Endodermal cell (in vitro differentiated cells): ENCODE data around the gene TAOK2. TPM values are rescaled to one million over a fixed set of nuclear protein-coding genes. Genes with fewer than 3 reads are reported as not detected.

ENCODE experiments used
- DNase-seq: peaks from one replicate; pipeline ENCODE4 v3.0.0-alpha.2; 2017
- H3K27ac ChIP-seq: 2 replicates; pipeline ENCODE4 v1.5.1; 2013; ENCODE audit warnings: mild to moderate bottlenecking, low read depth, low read length, moderate library complexity
- H3K27me3 ChIP-seq: 2 replicates; pipeline ENCODE4 v1.6.1; 2013; ENCODE audit warnings: mild to moderate bottlenecking, low read length, moderate library complexity; ENCODE audit not compliant: insufficient read depth, control insufficient read depth, poor library complexity, severe bottlenecking
- H3K36me3 ChIP-seq: 2 replicates; pipeline ENCODE4 v1.7.0; 2013; ENCODE audit warnings: mild to moderate bottlenecking, low read length, moderate library complexity; ENCODE audit not compliant: control insufficient read depth, insufficient read depth
- H3K4me1 ChIP-seq: one replicate; pipeline ENCODE4 v1.7.0; 2013; ENCODE audit warnings: low read length; ENCODE audit not compliant: control insufficient read depth, insufficient read depth
- H3K4me3 ChIP-seq: 2 replicates; pipeline ENCODE4 v1.5.1; 2013; ENCODE audit warnings: mild to moderate bottlenecking, low read length, moderate library complexity
- H3K9ac ChIP-seq: 2 replicates; pipeline ENCODE4 v1.6.1; 2013; ENCODE audit warnings: mild to moderate bottlenecking, low read length, moderate library complexity; ENCODE audit not compliant: poor library complexity, severe bottlenecking; ENCODE audit errors: extremely low read depth
- H3K9me3 ChIP-seq: 2 replicates; pipeline ENCODE4 v1.6.1; 2013; ENCODE audit warnings: mild to moderate bottlenecking, low read length, moderate library complexity; ENCODE audit not compliant: control insufficient read depth
- H3K27ac Mint-ChIP-seq: 2 replicates; pipeline ENCODE4 v1.8.0; 2020; ENCODE audit warnings: mixed read lengths
- H3K27me3 Mint-ChIP-seq: 2 replicates; pipeline ENCODE4 v1.8.0; 2021; ENCODE audit warnings: mild to moderate bottlenecking, mixed read lengths; ENCODE audit not compliant: insufficient read depth
- H3K36me3 Mint-ChIP-seq: 2 replicates; pipeline ENCODE4 v1.8.0; 2020; ENCODE audit warnings: low read depth, mixed read lengths
- H3K4me1 Mint-ChIP-seq: 2 replicates; pipeline ENCODE4 v1.8.0; 2020; ENCODE audit warnings: mixed read lengths
- H3K4me3 Mint-ChIP-seq: 2 replicates; pipeline ENCODE4 v1.8.0; 2020; ENCODE audit warnings: mild to moderate bottlenecking, moderate library complexity, mixed read lengths
- H3K9me3 Mint-ChIP-seq: 2 replicates; pipeline ENCODE4 v1.8.0; 2020; ENCODE audit warnings: mild to moderate bottlenecking, mixed read lengths
- WGBS, 2 experiments: methylation state at CpG; one replicate each; pipeline versions ENCODE4 v1.1.5 to v1.1.7; 2013; ENCODE audit warnings: missing lambda C conversion rate in 2 of 2, mixed read lengths in 1 of 2; ENCODE audit not compliant: insufficient coverage in 1 of 2, insufficient read length in 1 of 2; 5-methylcytosine and 5-hydroxymethylcytosine counted together
- total RNA-seq, 2 donors: library from RNA; stranded (reverse); fragmentation: NEBNext Ultra II Directional in 1 of 2; extraction: Animal tissue kit (Norgen Biotek cat#: 25700) in 1 of 2; gene quantifications; 2 replicates in 1 of 2; 3 replicates in 1 of 2; pipeline ENCODE4 v1.2.1, GENCODE V29; 2021
- TF ChIP-seq, protein P1 (sequence below): fragments of 200-600 bp; sonication (generic); conservative IDR thresholded peaks from 2 replicates; pipeline ENCODE4 v1.5.0; 2021; ENCODE audit warnings: antibody characterized with exemption, mild to moderate bottlenecking

TAOK2 gene
- total RNA-seq, 2 donors from 2014 or later: 44.6 to 50.2 TPM

DNA sequence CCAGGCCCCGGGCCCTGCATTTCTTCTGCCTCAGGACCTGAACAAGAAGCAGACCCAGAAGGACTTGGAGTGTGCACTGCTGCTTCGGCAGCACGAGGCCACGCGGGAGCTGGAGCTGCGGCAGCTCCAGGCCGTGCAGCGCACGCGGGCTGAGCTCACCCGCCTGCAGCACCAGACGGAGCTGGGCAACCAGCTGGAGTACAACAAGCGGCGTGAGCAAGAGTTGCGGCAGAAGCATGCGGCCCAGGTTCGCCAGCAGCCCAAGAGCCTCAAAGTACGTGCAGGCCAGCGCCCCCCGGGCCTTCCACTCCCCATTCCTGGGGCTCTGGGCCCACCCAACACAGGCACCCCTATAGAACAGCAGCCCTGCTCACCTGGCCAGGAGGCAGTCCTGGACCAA, 12.6 kb downstream of the TAOK2 start:
- H3K9me3 ChIP-seq: no peaks in the 10 kb centered on the region
- 93 to 98% methylated on average over 14 to 20 of the region's 20 CpGs for WGBS, 2 experiments
- no peaks in the 10 kb centered on the region for H3K4me1 Mint-ChIP-seq
- no peak overlapping the region for H3K9ac ChIP-seq
- no peaks in the 10 kb centered on the region for H3K27me3 ChIP-seq
- H3K27ac Mint-ChIP-seq: no peak overlapping the region
- no peaks in the 10 kb centered on the region for H3K9me3 Mint-ChIP-seq
- H3K36me3 ChIP-seq: peaks cover 84% of the 10 kb centered on the region
- peaks cover 67% of the 10 kb centered on the region for H3K36me3 Mint-ChIP-seq
- no peak overlapping the region for H3K4me3 Mint-ChIP-seq
- no peak overlapping the region for H3K4me3 ChIP-seq
- TF ChIP-seq, protein P1, sequence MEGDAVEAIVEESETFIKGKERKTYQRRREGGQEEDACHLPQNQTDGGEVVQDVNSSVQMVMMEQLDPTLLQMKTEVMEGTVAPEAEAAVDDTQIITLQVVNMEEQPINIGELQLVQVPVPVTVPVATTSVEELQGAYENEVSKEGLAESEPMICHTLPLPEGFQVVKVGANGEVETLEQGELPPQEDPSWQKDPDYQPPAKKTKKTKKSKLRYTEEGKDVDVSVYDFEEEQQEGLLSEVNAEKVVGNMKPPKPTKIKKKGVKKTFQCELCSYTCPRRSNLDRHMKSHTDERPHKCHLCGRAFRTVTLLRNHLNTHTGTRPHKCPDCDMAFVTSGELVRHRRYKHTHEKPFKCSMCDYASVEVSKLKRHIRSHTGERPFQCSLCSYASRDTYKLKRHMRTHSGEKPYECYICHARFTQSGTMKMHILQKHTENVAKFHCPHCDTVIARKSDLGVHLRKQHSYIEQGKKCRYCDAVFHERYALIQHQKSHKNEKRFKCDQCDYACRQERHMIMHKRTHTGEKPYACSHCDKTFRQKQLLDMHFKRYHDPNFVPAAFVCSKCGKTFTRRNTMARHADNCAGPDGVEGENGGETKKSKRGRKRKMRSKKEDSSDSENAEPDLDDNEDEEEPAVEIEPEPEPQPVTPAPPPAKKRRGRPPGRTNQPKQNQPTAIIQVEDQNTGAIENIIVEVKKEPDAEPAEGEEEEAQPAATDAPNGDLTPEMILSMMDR: no peak
- no peak overlapping the region for H3K27ac ChIP-seq
- DNase-seq: no peak
- no peaks in the 10 kb centered on the region for H3K4me1 ChIP-seq
- H3K27me3 Mint-ChIP-seq: no peaks in the 10 kb centered on the region

DNA sequence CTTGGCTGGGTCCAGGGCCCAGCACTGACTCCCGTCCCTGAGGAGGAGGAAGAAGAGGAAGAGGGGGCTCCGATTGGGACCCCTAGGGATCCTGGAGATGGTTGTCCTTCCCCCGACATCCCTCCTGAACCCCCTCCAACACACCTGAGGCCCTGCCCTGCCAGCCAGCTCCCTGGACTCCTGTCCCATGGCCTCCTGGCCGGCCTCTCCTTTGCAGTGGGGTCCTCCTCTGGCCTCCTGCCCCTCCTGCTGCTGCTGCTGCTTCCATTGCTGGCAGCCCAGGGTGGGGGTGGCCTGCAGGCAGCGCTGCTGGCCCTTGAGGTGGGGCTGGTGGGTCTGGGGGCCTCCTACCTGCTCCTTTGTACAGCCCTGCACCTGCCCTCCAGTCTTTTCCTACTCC, 13.3 kb downstream of the TAOK2 start:
- no peaks in the 10 kb centered on the region for H3K27me3 ChIP-seq
- no peaks in the 10 kb centered on the region for H3K4me1 ChIP-seq
- TF ChIP-seq, protein P1: no peak
- Mint-ChIP-seq H3K4me3 (no peak overlapping the region), H3K27ac (no peak overlapping the region), H3K27me3 (no peaks in the 10 kb centered on the region), H3K36me3 (peaks cover 62% of the 10 kb centered on the region), H3K9me3 (no peaks in the 10 kb centered on the region), H3K4me1 (no peaks in the 10 kb centered on the region)
- no peak overlapping the region for H3K4me3 ChIP-seq
- WGBS, 2 experiments: 93% methylated on average over 5 of the region's 5 CpGs; no CpG with 5 or more reads in 1 of the 2 experiments
- no peaks in the 10 kb centered on the region for H3K9me3 ChIP-seq
- no peak overlapping the region for H3K27ac ChIP-seq
- no peak for DNase-seq
- peaks cover 82% of the 10 kb centered on the region for H3K36me3 ChIP-seq
- H3K9ac ChIP-seq: no peak overlapping the region

DNA sequence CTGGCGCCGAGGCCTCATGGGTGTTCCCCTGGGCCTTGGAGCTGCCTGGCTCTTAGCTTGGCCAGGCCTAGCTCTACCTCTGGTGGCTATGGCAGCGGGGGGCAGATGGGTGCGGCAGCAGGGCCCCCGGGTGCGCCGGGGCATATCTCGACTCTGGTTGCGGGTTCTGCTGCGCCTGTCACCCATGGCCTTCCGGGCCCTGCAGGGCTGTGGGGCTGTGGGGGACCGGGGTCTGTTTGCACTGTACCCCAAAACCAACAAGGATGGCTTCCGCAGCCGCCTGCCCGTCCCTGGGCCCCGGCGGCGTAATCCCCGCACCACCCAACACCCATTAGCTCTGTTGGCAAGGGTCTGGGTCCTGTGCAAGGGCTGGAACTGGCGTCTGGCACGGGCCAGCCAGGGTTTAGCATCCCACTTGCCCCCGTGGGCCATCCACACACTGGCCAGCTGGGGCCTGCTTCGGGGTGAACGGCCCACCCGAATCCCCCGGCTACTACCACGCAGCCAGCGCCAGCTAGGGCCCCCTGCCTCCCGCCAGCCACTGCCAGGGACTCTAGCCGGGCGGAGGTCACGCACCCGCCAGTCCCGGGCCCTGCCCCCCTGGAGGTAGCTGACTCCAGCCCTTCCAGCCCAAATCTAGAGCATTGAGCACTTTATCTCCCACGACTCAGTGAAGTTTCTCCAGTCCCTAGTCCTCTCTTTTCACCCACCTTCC, 13.9 kb downstream of the TAOK2 start:
- peaks cover 82% of the 10 kb centered on the region for H3K36me3 ChIP-seq
- Mint-ChIP-seq H3K36me3 (peaks cover 63% of the 10 kb centered on the region), H3K9me3 (no peaks in the 10 kb centered on the region), H3K27ac (no peak overlapping the region), H3K4me3 (no peak overlapping the region), H3K27me3 (no peaks in the 10 kb centered on the region), H3K4me1 (no peaks in the 10 kb centered on the region)
- TF ChIP-seq, protein P1: no peak
- H3K27ac ChIP-seq: no peak overlapping the region
- H3K4me3 ChIP-seq: no peak overlapping the region
- 95% methylated on average over 19 to 35 of the region's 35 CpGs for WGBS, 2 experiments
- no peaks in the 10 kb centered on the region for H3K4me1 ChIP-seq
- no peak overlapping the region for H3K9ac ChIP-seq
- no peaks in the 10 kb centered on the region for H3K27me3 ChIP-seq
- DNase-seq: no peak
- no peaks in the 10 kb centered on the region for H3K9me3 ChIP-seq
